IMR-90 (cell line): ENCODE measurements around the gene OXER1. TPM values are rescaled to one million over a fixed set of nuclear protein-coding genes. Genes with fewer than 3 reads are reported as not detected.

ENCODE experiments used
- ATAC-seq: fragments of 200-7000 bp; cut with Tn5 transposase; 2 replicates; pipeline ENCODE4 v1.9.1; 2020; ENCODE audit warnings: low read depth, mild to moderate bottlenecking, moderate library complexity
- BruUV-seq: library from RNA; stranded (reverse); fragments of 400-500 nt; replicated peaks from 2 replicates; lab custom pipeline; 2021; lab: Mats Ljungman, UMichigan
- CTCF ChIA-PET: fragments of 300-600 bp; formaldehyde crosslinking; extraction: SDS; loops from one replicate; lab custom pipeline; 2021; ENCODE audit warnings: antibody characterized with exemption; lab: Yijun Ruan, JAX
- POLR2A ChIA-PET: fragments of 300-600 bp; sonication (Branson Sonifier 250); formaldehyde crosslinking; loops from one replicate; lab custom pipeline; 2022; ENCODE audit warnings: antibody characterized with exemption; ENCODE audit not compliant: unreplicated experiment; lab: Charles Lee
- DNase-seq: peaks from one replicate; pipeline ENCODE4 v3.0.0; 2013
- H2AFZ ChIP-seq: replicated peaks from 2 replicates; pipeline ENCODE3; 2013; ENCODE audit warnings: low read length, mild to moderate bottlenecking; ENCODE audit not compliant: poor library complexity
- H2AK5ac ChIP-seq: 2 replicates; pipeline ENCODE4 v1.6.1; 2013; ENCODE audit warnings: low read depth, low read length, inconsistent platforms
- H2AK9ac ChIP-seq: replicated peaks from 2 replicates; pipeline ENCODE3; 2013; ENCODE audit warnings: mild to moderate bottlenecking, low read depth, low read length, moderate library complexity; ENCODE audit not compliant: poor library complexity
- H2BK120ac ChIP-seq: 2 replicates; pipeline ENCODE4 v1.6.1; 2013; ENCODE audit warnings: low read depth, low read length, inconsistent platforms
- H2BK15ac ChIP-seq: 3 replicates; pipeline ENCODE4 v1.6.1; 2013; ENCODE audit warnings: low read depth, low read length, inconsistent platforms
- H2BK20ac ChIP-seq: 2 replicates; pipeline ENCODE4 v1.6.1; 2013; ENCODE audit warnings: low read depth, mild to moderate bottlenecking, inconsistent platforms, low read length, moderate library complexity
- H2BK5ac ChIP-seq: 2 replicates; pipeline ENCODE4 v1.6.1; 2013; ENCODE audit warnings: mild to moderate bottlenecking, low read depth, low read length, inconsistent platforms; ENCODE audit not compliant: poor library complexity, severe bottlenecking
- H3K14ac ChIP-seq: replicated peaks from 2 replicates; pipeline ENCODE4 v1.6.1; 2013; ENCODE audit warnings: low read depth, low read length, inconsistent platforms
- H3K18ac ChIP-seq: 2 replicates; pipeline ENCODE4 v1.6.1; 2013; ENCODE audit warnings: low read depth, low read length, control low read depth
- H3K23ac ChIP-seq: 2 replicates; pipeline ENCODE4 v1.6.1; 2013; ENCODE audit warnings: low read depth, low read length, inconsistent platforms
- H3K27ac ChIP-seq: 2 replicates; pipeline ENCODE4 v1.5.1; 2013; ENCODE audit warnings: mild to moderate bottlenecking, control low read depth, low read length; ENCODE audit not compliant: insufficient read depth
- H3K27me3 ChIP-seq: 2 replicates; pipeline ENCODE4 v1.6.1; 2013; ENCODE audit warnings: low read length; ENCODE audit not compliant: control insufficient read depth, insufficient read depth
- H3K36me3 ChIP-seq: 2 replicates; pipeline ENCODE4 v1.6.1; 2013; ENCODE audit warnings: low read length, mixed read lengths; ENCODE audit not compliant: control insufficient read depth, insufficient read depth
- H3K4ac ChIP-seq: 2 replicates; pipeline ENCODE4 v1.6.1; 2013; ENCODE audit warnings: low read depth, low read length, inconsistent platforms
- H3K4me1 ChIP-seq: 2 replicates; pipeline ENCODE4 v1.6.1; 2013; ENCODE audit warnings: low read length, mixed read lengths; ENCODE audit not compliant: control insufficient read depth, insufficient read depth
- H3K4me2 ChIP-seq: 2 replicates; pipeline ENCODE4 v1.6.1; 2013; ENCODE audit warnings: low read depth, mild to moderate bottlenecking, control low read depth, low read length, moderate library complexity
- H3K4me3 ChIP-seq: 2 replicates; pipeline ENCODE4 v1.5.1; 2013; ENCODE audit warnings: low read depth, mild to moderate bottlenecking, control low read depth, low read length, moderate library complexity; ENCODE audit not compliant: insufficient read depth
- H3K56ac ChIP-seq: 2 replicates; pipeline ENCODE4 v1.6.1; 2013; ENCODE audit warnings: low read length, inconsistent platforms; ENCODE audit not compliant: insufficient read depth; ENCODE audit errors: extremely low read depth
- H3K79me1 ChIP-seq, 2 experiments: 2 replicates each; pipeline ENCODE4 v1.6.1; 2013; ENCODE audit warnings: low read length in 2 of 2, inconsistent platforms in 1 of 2, low read depth in 1 of 2
- H3K9ac ChIP-seq: 2 replicates; pipeline ENCODE4 v1.6.1; 2013; ENCODE audit warnings: low read depth, low read length, control low read depth
- H3K9me1 ChIP-seq: 2 replicates; pipeline ENCODE4 v1.6.1; 2013; ENCODE audit warnings: low read length, inconsistent platforms; ENCODE audit not compliant: insufficient read depth
- H3K9me3 ChIP-seq: 2 replicates; pipeline ENCODE4 v1.6.1; 2013; ENCODE audit warnings: low read length; ENCODE audit not compliant: control insufficient read depth, insufficient read depth
- H4K20me1 ChIP-seq: 2 replicates; pipeline ENCODE4 v1.6.1; 2013; ENCODE audit warnings: low read length, inconsistent platforms; ENCODE audit not compliant: insufficient read depth
- H4K5ac ChIP-seq: 2 replicates; pipeline ENCODE4 v1.6.1; 2013; ENCODE audit warnings: mild to moderate bottlenecking, low read depth, low read length, control low read depth
- H4K8ac ChIP-seq, 2 experiments: 2 replicates each; pipeline ENCODE4 v1.6.1; 2013; ENCODE audit warnings: low read depth in 2 of 2, low read length in 2 of 2, control low read depth in 1 of 2, inconsistent platforms in 1 of 2
- H4K91ac ChIP-seq: 2 replicates; pipeline ENCODE4 v1.6.1; 2013; ENCODE audit warnings: low read depth, low read length, inconsistent platforms; ENCODE audit not compliant: insufficient read depth
- RAD21 ChIP-seq: IDR thresholded peaks from 2 replicates; pipeline ENCODE4 v1.6.1; 2012; ENCODE audit warnings: low read length, improper control_type of control experiment
- RCOR1 ChIP-seq: IDR thresholded peaks from 2 replicates; pipeline ENCODE4 v1.6.1; 2012; ENCODE audit warnings: mild to moderate bottlenecking, low read length, improper control_type of control experiment; ENCODE audit not compliant: insufficient replicate concordance
- WGBS, 2 experiments: methylation state at CpG; one replicate each; pipeline versions ENCODE4 v1.1.5 to v1.1.7; 2013; ENCODE audit warnings: missing lambda C conversion rate in 2 of 2; ENCODE audit not compliant: insufficient read length in 1 of 2; ENCODE audit errors: extremely low coverage in 2 of 2; 5-methylcytosine and 5-hydroxymethylcytosine counted together
- dilution Hi-C: fragments of 300-500 bp; cut with HindIII; formaldehyde crosslinking; loops from one replicate; pipeline ENCODE4 v1.14.3; 2018; ENCODE audit warnings: low sequenced_read_pairs; ENCODE audit not compliant: unreplicated experiment
- in situ Hi-C: fragments of 300-500 bp; cut with MboI; formaldehyde crosslinking; loops from 3 replicates; pipeline ENCODE4 v1.14.3; 2019; ENCODE audit warnings: low sequenced_read_pairs, inconsistent platforms, mixed read lengths
- intact Hi-C: fragments of 100-400 bp; cut with micrococcal nuclease; formaldehyde crosslinking; loops from 2 replicates; pipeline ENCODE4 v1.10.0; 2022
- polyA plus RNA-seq, 3 experiments: library from polyadenylated mRNA; depleted of rRNA; stranded (reverse); fragments of >200 nt; gene quantifications; 2 replicates each; pipeline ENCODE4 v1.2.3, GENCODE V29; 2012; ENCODE audit warnings: low replicate concordance in 1 of 3
- total RNA-seq: library from RNA; depleted of rRNA; stranded (reverse); fragments of >200 nt; gene quantifications from 2 replicates; pipeline ENCODE4 v1.2.3, GENCODE V29; 2012
- TF ChIP-seq, protein P1 (sequence below): conservative IDR thresholded peaks from 2 replicates; pipeline ENCODE4 v1.5.1; 2012; ENCODE audit warnings: mild to moderate bottlenecking, low read depth, low read length, improper control_type of control experiment

The OXER1 gene
- total and polyA plus RNA-seq, 2 of the 4 experiments (the other 2 are of a cell fraction), result not detected

- no peaks in the 10 kb centered on the region for H4K20me1 ChIP-seq
- peak overlapping the region; percentile 85 for H2AFZ ChIP-seq
- H3K9me1 ChIP-seq, result peaks cover 8% of the 10 kb centered on the region
- H2BK20ac ChIP-seq, result no peak overlapping the region
- H4K8ac ChIP-seq, result peak overlapping the region; percentile 73 to 91
- peak overlapping the region; percentile 84 for H3K4me2 ChIP-seq
- H3K4ac ChIP-seq, result peak overlapping the region; percentile 49
- H4K5ac ChIP-seq, result peak overlapping the region; percentile 60
- H2BK15ac ChIP-seq, result no peak overlapping the region
- H3K27ac ChIP-seq, result peak overlapping the region; percentile 69
- BruUV-seq, result no TSS peak
- TF ChIP-seq, protein P1, sequence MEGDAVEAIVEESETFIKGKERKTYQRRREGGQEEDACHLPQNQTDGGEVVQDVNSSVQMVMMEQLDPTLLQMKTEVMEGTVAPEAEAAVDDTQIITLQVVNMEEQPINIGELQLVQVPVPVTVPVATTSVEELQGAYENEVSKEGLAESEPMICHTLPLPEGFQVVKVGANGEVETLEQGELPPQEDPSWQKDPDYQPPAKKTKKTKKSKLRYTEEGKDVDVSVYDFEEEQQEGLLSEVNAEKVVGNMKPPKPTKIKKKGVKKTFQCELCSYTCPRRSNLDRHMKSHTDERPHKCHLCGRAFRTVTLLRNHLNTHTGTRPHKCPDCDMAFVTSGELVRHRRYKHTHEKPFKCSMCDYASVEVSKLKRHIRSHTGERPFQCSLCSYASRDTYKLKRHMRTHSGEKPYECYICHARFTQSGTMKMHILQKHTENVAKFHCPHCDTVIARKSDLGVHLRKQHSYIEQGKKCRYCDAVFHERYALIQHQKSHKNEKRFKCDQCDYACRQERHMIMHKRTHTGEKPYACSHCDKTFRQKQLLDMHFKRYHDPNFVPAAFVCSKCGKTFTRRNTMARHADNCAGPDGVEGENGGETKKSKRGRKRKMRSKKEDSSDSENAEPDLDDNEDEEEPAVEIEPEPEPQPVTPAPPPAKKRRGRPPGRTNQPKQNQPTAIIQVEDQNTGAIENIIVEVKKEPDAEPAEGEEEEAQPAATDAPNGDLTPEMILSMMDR, result peak; percentile 44
- no peak for TF ChIP-seq RCOR1
- peak; percentile 7 for TF ChIP-seq RAD21
- 0 out of 2 replicates have a peak, but pooled peaks cover 2% of the 10 kb centered on the region for H3K27me3 ChIP-seq
- in situ Hi-C loops (no loop called here), intact Hi-C loops (no loop called here), dilution Hi-C loops (no loop called here)
- peak overlapping the region; percentile 79; the same call in 1 of the 2 replicates for H3K23ac ChIP-seq
- no peak overlapping the region for H2AK9ac ChIP-seq
- no peaks in the 10 kb centered on the region for H3K36me3 ChIP-seq
- peak overlapping the region; percentile 59 for H2BK120ac ChIP-seq
- H3K18ac ChIP-seq, result peak overlapping the region; percentile 31; the same call in 1 of the 2 replicates
- ATAC-seq (peak; percentile 66), DNase-seq (peak; percentile 77)
- H2BK5ac ChIP-seq, result peak overlapping the region; percentile 82
- peak overlapping the region; percentile 10; the same call in 1 of the 2 replicates for H4K91ac ChIP-seq
- peak overlapping the region; percentile 71 for H3K14ac ChIP-seq
- H3K9ac ChIP-seq, result peak overlapping the region; percentile 76
- H3K4me1 ChIP-seq, result peaks cover 14% of the 10 kb centered on the region
- H3K79me1 ChIP-seq, result no peaks in the 10 kb centered on the region
- peak overlapping the region; percentile 36 for H3K4me3 ChIP-seq
- ChIA-PET CTCF (interaction anchor here (0.8 to 1.6 kb wide), 2 partner anchors 13 to 767 kb away, joined by 3 to 6 read pairs; no protein-coding TSS in a partner anchor), POLR2A (interaction anchor here (1.0 to 1.3 kb wide), 2 partner anchors 9 to 417 kb away, joined by 4 to 8 read pairs; partner anchors contain the start of gene ZFP36L2)
- WGBS, 2 experiments, result 2% methylated on average over 13 of the region's 35 CpGs; no CpG with 5 or more reads in 1 of the 2 experiments
- no peaks in the 10 kb centered on the region for H3K9me3 ChIP-seq
- no peak overlapping the region for H2AK5ac ChIP-seq
- peak overlapping the region; percentile 90 for H3K56ac ChIP-seq
Measured at GRCh38 chr2:42809819-42810120, 45.8 kb upstream of the OXER1 start.
